Prostate gland (tissue), 2 donors: ENCODE measurements around the gene ABTB1.

Experiments
- CTCF ChIP-seq, 4 experiments: fragments of 200-600 bp in 2 of 4; fragments of 450-650 bp in 2 of 4; sonication (generic) in 2 of 4; IDR thresholded peaks; 1 replicate in 3 of 4; 2 replicates in 1 of 4; pipeline ENCODE4 v1.5.1; 2016 to 2019; ENCODE audit warnings: antibody characterized with exemption in 4 of 4, mild to moderate bottlenecking in 2 of 4, moderate library complexity in 2 of 4
- POLR2A ChIP-seq: fragments of 450-650 bp; IDR thresholded peaks from one replicate; pipeline ENCODE4 v1.6.1; 2016; ENCODE audit warnings: antibody characterized with exemption, mild to moderate bottlenecking
- POLR2AphosphoS5 ChIP-seq: sonication (generic); formaldehyde crosslinking; IDR thresholded peaks from one replicate; pipeline ENCODE4 v1.6.1; 2017; ENCODE audit warnings: antibody characterized with exemption

- TF ChIP-seq CTCF (IDR thresholded peaks at IDR 0.05) (no peak), POLR2A (no peak), POLR2AphosphoS5 (no peak)
These were observed 54.1 kb downstream of the ABTB1 start for GRCh38 chr3:127726894-127727293.
